ENCODE results near the gene LRFN2.

LRFN2 gene

GRCh38 chr6:40585651-40586269, 1.4 kb downstream of the LRFN2 start:
- DNase-seq (ENCODE audit: low spot score), result peak; percentile 49
- Histone ChIP-seq H3K27me3 (ENCODE audit: control insufficient read depth in 3 of 3, insufficient read depth in 3 of 3, low read depth in 1 of 3, low read length in 3 of 3) (peaks cover 0 to 61% (median 15%) of the 10 kb centered on the region in 3 experiments), H3K4me3 (ENCODE audit: low read length in 2 of 2) (no peak overlapping the region)

DNA sequence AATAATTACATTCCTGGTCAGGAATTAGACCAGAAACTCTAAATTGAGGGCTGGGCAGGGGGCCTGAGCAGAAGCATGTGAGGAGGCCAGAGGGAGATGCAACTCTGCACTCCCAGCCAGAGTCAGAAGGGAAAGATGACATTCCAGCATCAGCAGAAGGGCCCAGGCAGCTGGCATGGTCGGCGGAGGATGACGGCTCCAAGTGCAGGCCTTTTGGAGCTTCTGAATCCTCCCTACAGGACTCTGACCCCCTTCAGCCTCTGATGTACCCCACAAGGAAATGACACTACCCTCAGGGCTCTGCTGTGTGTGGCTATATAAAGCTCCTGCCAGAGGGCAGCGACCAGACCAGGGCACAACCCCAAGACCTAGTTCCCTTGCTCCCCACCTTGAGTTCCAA, 1.9 kb downstream of the LRFN2 start:
- no peak overlapping the region for H3K23ac ChIP-seq (ENCODE audit: low read depth, low read length, poor library complexity)
- no peak overlapping the region for H3K4me2 ChIP-seq (ENCODE audit: insufficient read depth, low read length, poor library complexity, severe bottlenecking)
- H4K91ac ChIP-seq (ENCODE audit: low read depth, low read length, poor library complexity), result no peak overlapping the region
- peaks cover 1 to 17% of the 10 kb centered on the region in 2 donors for H3K4me1 ChIP-seq (ENCODE audit: control insufficient read depth in 2 of 2, insufficient read depth in 1 of 2, low read depth in 1 of 2, low read length in 2 of 2)
- no peaks in the 10 kb centered on the region for H3K9me3 ChIP-seq (replicated peaks in 1 of 2; ENCODE audit: control insufficient read depth in 2 of 2, insufficient read depth in 1 of 2, low read depth in 1 of 2, low read length in 2 of 2)
- H3K14ac ChIP-seq (ENCODE audit: low read length), result no peak overlapping the region
- no peaks in the 10 kb centered on the region for H3K36me3 ChIP-seq (replicated peaks in 1 of 2; ENCODE audit: control insufficient read depth in 2 of 2, insufficient read depth in 2 of 2, low read length in 2 of 2)
- H3K18ac ChIP-seq (ENCODE audit: low read length), result no peak overlapping the region
- DNase-seq (ENCODE audit: low spot score), result no peak
- H3K9ac ChIP-seq (ENCODE audit: low read depth, low read length, poor library complexity), result no peak overlapping the region
- peak overlapping the region; percentile 5 for H2AK5ac ChIP-seq (ENCODE audit: low read depth, low read length)
- peak overlapping the region; percentile 1 for H2BK15ac ChIP-seq (ENCODE audit: low read length)
- H3K27me3 ChIP-seq (ENCODE audit: control insufficient read depth in 3 of 3, insufficient read depth in 3 of 3, low read depth in 1 of 3, low read length in 3 of 3), result peaks cover 0 to 61% (median 15%) of the 10 kb centered on the region in 3 experiments
- no peak overlapping the region for H2AFZ ChIP-seq (ENCODE audit: low read length)
- no peak overlapping the region for H2BK12ac ChIP-seq (ENCODE audit: low read length)
- H4K8ac ChIP-seq (ENCODE audit: low read depth, low read length), result no peak overlapping the region
- WGBS, 2 donors (ENCODE audit: extremely low coverage in 2 of 2, insufficient read length in 2 of 2, insufficient replicate concordance in 1 of 2), result no CpG with 5 or more reads among the region's 4 CpGs
- H2BK120ac ChIP-seq (ENCODE audit: low read depth, low read length), result no peak overlapping the region
- no peak overlapping the region for H3K4me3 ChIP-seq (ENCODE audit: low read length in 2 of 2)
- no peaks in the 10 kb centered on the region for H3K79me1 ChIP-seq (ENCODE audit: low read depth, low read length)
- H3K4ac ChIP-seq (ENCODE audit: low read length), result no peak overlapping the region
- H2BK5ac ChIP-seq (ENCODE audit: low read length), result no peak overlapping the region
- H3K27ac ChIP-seq (replicated peaks; ENCODE audit: low read length), result no peak overlapping the region

More at GRCh38 chr6:40585651-40586269, 1.4 kb downstream of the LRFN2 start:
- H3K4me1 ChIP-seq (ENCODE audit: control insufficient read depth in 2 of 2, insufficient read depth in 1 of 2, low read depth in 1 of 2, low read length in 2 of 2), result peaks cover 1 to 17% of the 10 kb centered on the region in 2 donors
- H2BK12ac ChIP-seq (ENCODE audit: low read length), result no peak overlapping the region
- no peak overlapping the region for H3K27ac ChIP-seq (replicated peaks; ENCODE audit: low read length)
- H3K18ac ChIP-seq (ENCODE audit: low read length), result peak overlapping the region; percentile 6
- WGBS, 2 donors (ENCODE audit: extremely low coverage in 2 of 2, insufficient read length in 2 of 2, insufficient replicate concordance in 1 of 2), result no CpG with 5 or more reads among the region's 11 CpGs
- no peak overlapping the region for H2BK5ac ChIP-seq (ENCODE audit: low read length)
- H4K91ac ChIP-seq (ENCODE audit: low read depth, low read length, poor library complexity), result no peak overlapping the region
- no peak overlapping the region for H4K8ac ChIP-seq (ENCODE audit: low read depth, low read length)
- H3K14ac ChIP-seq (ENCODE audit: low read length), result no peak overlapping the region
- no peak overlapping the region for H3K4me2 ChIP-seq (ENCODE audit: insufficient read depth, low read length, poor library complexity, severe bottlenecking)
- H3K9ac ChIP-seq (ENCODE audit: low read depth, low read length, poor library complexity), result peak overlapping the region; percentile 53
- H2AFZ ChIP-seq (ENCODE audit: low read length), result no peak overlapping the region
- no peak overlapping the region for H2BK15ac ChIP-seq (ENCODE audit: low read length)
- no peak overlapping the region for H3K23ac ChIP-seq (ENCODE audit: low read depth, low read length, poor library complexity)
- H2BK120ac ChIP-seq (ENCODE audit: low read depth, low read length), result peak overlapping the region; percentile 20
- peak overlapping the region; percentile 5 for H2AK5ac ChIP-seq (ENCODE audit: low read depth, low read length)
- H3K9me3 ChIP-seq (replicated peaks in 1 of 2; ENCODE audit: control insufficient read depth in 2 of 2, insufficient read depth in 1 of 2, low read depth in 1 of 2, low read length in 2 of 2), result no peaks in the 10 kb centered on the region
- H3K36me3 ChIP-seq (replicated peaks in 1 of 2; ENCODE audit: control insufficient read depth in 2 of 2, insufficient read depth in 2 of 2, low read length in 2 of 2), result no peaks in the 10 kb centered on the region
- H3K79me1 ChIP-seq (ENCODE audit: low read depth, low read length), result no peaks in the 10 kb centered on the region
- H3K4ac ChIP-seq (ENCODE audit: low read length), result no peak overlapping the region

GRCh38 chr6:40584741-40585140, 2.4 kb downstream of the LRFN2 start:
- Histone ChIP-seq H3K9ac (ENCODE audit: low read depth, low read length, poor library complexity) (no peak overlapping the region), H2BK5ac (ENCODE audit: low read length) (no peak overlapping the region), H3K36me3 (replicated peaks in 1 of 2; ENCODE audit: control insufficient read depth in 2 of 2, insufficient read depth in 2 of 2, low read length in 2 of 2) (no peaks in the 10 kb centered on the region), H4K8ac (ENCODE audit: low read depth, low read length) (no peak overlapping the region), H3K23ac (ENCODE audit: low read depth, low read length, poor library complexity) (no peak overlapping the region), H3K27me3 (ENCODE audit: control insufficient read depth in 3 of 3, insufficient read depth in 3 of 3, low read depth in 1 of 3, low read length in 3 of 3) (peaks cover 0 to 56% (median 15%) of the 10 kb centered on the region in 3 experiments), H3K18ac (ENCODE audit: low read length) (peak overlapping the region; percentile 30), H3K4me3 (ENCODE audit: low read length in 2 of 2) (no peak overlapping the region), H3K4me1 (ENCODE audit: control insufficient read depth in 2 of 2, insufficient read depth in 1 of 2, low read depth in 1 of 2, low read length in 2 of 2) (peaks cover 1 to 17% of the 10 kb centered on the region in 2 donors), H2AFZ (ENCODE audit: low read length) (no peak overlapping the region), H3K4me2 (ENCODE audit: insufficient read depth, low read length, poor library complexity, severe bottlenecking) (no peak overlapping the region), H3K4ac (ENCODE audit: low read length) (no peak overlapping the region), H3K9me3 (replicated peaks in 1 of 2; ENCODE audit: control insufficient read depth in 2 of 2, insufficient read depth in 1 of 2, low read depth in 1 of 2, low read length in 2 of 2) (no peaks in the 10 kb centered on the region), H2BK15ac (ENCODE audit: low read length) (peak overlapping the region; percentile 1), H2BK120ac (ENCODE audit: low read depth, low read length) (no peak overlapping the region), H3K79me1 (ENCODE audit: low read depth, low read length) (no peaks in the 10 kb centered on the region), H4K91ac (ENCODE audit: low read depth, low read length, poor library complexity) (no peak overlapping the region), H3K14ac (ENCODE audit: low read length) (no peak overlapping the region), H2AK5ac (ENCODE audit: low read depth, low read length) (no peak overlapping the region), H2BK12ac (ENCODE audit: low read length) (no peak overlapping the region), H3K27ac (replicated peaks; ENCODE audit: low read length) (no peak overlapping the region)
- no peak for DNase-seq (ENCODE audit: low spot score)
- WGBS, 2 donors (ENCODE audit: extremely low coverage in 2 of 2, insufficient read length in 2 of 2, insufficient replicate concordance in 1 of 2), result no CpG with 5 or more reads among the region's 2 CpGs

DNA sequence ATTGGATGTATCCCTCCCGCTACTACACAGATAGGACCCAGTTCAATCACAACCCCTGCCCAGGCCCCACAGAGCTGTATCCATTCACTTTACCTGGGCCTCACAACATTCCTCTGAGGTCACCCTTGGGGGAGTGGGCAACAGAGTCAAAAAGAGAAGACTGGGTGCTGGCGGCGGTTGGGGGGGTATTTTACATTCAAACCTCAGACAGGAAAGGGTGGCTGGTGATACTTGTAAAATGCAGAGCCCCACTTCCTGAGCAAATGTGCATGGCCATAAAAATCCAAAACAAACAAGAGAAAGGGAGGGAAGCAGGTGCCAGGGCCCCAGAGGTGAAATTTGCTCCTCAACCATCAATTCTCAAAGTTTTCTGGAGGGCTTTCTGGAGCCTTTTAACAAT, 3.5 kb downstream of the LRFN2 start:
- Histone ChIP-seq H3K14ac (ENCODE audit: low read length) (no peak overlapping the region), H2BK120ac (ENCODE audit: low read depth, low read length) (no peak overlapping the region), H2AFZ (ENCODE audit: low read length) (no peak overlapping the region), H4K91ac (ENCODE audit: low read depth, low read length, poor library complexity) (no peak overlapping the region), H3K4me2 (ENCODE audit: insufficient read depth, low read length, poor library complexity, severe bottlenecking) (no peak overlapping the region), H3K36me3 (replicated peaks in 1 of 2; ENCODE audit: control insufficient read depth in 2 of 2, insufficient read depth in 2 of 2, low read length in 2 of 2) (no peaks in the 10 kb centered on the region), H3K9ac (ENCODE audit: low read depth, low read length, poor library complexity) (no peak overlapping the region), H3K4ac (ENCODE audit: low read length) (no peak overlapping the region), H3K4me3 (ENCODE audit: low read length in 2 of 2) (no peak overlapping the region), H2BK12ac (ENCODE audit: low read length) (no peak overlapping the region), H2BK5ac (ENCODE audit: low read length) (no peak overlapping the region), H3K23ac (ENCODE audit: low read depth, low read length, poor library complexity) (no peak overlapping the region), H3K27me3 (ENCODE audit: control insufficient read depth in 3 of 3, insufficient read depth in 3 of 3, low read depth in 1 of 3, low read length in 3 of 3) (peaks cover 0 to 47% (median 15%) of the 10 kb centered on the region in 3 experiments), H2BK15ac (ENCODE audit: low read length) (no peak overlapping the region), H3K79me1 (ENCODE audit: low read depth, low read length) (no peaks in the 10 kb centered on the region), H3K27ac (replicated peaks; ENCODE audit: low read length) (no peak overlapping the region), H3K18ac (ENCODE audit: low read length) (no peak overlapping the region), H3K4me1 (ENCODE audit: control insufficient read depth in 2 of 2, insufficient read depth in 1 of 2, low read depth in 1 of 2, low read length in 2 of 2) (peaks cover 1 to 17% of the 10 kb centered on the region in 2 donors), H3K9me3 (replicated peaks in 1 of 2; ENCODE audit: control insufficient read depth in 2 of 2, insufficient read depth in 1 of 2, low read depth in 1 of 2, low read length in 2 of 2) (no peaks in the 10 kb centered on the region), H4K8ac (ENCODE audit: low read depth, low read length) (no peak overlapping the region), H2AK5ac (ENCODE audit: low read depth, low read length) (no peak overlapping the region)
- no peak for DNase-seq (ENCODE audit: low spot score)
- no CpG with 5 or more reads among the region's 3 CpGs for WGBS, 2 donors (ENCODE audit: extremely low coverage in 2 of 2, insufficient read length in 2 of 2, insufficient replicate concordance in 1 of 2)
